Measurements from ENCODE around the gene LRP1B.
"Not testable (repeated sequence)": the region's sequence is repeated elsewhere in the genome, so short reads cannot be mapped to it uniquely, and the experiment has no call there.

LRP1B gene

GRCh38 chr2:140585016-140585415 lies 1545.8 kb downstream of the LRP1B start:
- no peak for DNase-seq (ENCODE audit: low read depth in 2 of 2, low spot score in 1 of 2)

GRCh38 chr2:140584471-140584870 lies 1546.3 kb downstream of the LRP1B start:
- DNase-seq (ENCODE audit: low read depth in 2 of 2, low spot score in 1 of 2), result no peak

DNA sequence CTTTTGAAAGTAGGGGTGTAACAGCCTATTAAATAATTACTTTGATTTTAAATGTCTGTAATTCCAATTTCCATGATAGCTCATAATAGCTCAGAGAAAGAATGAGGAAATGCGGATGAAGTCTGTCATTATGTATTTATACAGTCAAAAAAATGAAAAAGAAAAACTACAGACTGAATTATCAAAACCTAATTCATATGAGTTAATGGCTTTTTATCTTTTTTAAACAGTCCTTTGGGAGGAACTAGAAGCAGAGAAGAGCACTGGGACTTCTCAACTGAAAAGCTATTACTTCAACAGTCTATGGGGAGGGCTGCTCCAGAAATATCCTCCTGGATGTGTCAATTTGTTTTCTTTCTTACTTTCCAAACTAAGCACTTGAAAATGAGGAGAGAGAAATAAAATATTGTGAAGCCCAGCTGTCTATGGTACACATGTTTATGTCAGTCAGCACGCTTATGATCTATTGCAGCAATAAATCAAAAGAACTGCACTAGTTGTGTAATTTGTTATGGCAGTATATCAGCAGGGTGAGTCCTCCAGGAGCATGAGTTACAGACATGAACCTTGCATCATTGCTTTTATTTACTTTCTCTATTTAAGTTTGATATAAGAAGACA lies 1550.2 kb downstream of the LRP1B start:
- no peak for DNase-seq (ENCODE audit: low read depth in 2 of 2, low spot score in 1 of 2)

DNA sequence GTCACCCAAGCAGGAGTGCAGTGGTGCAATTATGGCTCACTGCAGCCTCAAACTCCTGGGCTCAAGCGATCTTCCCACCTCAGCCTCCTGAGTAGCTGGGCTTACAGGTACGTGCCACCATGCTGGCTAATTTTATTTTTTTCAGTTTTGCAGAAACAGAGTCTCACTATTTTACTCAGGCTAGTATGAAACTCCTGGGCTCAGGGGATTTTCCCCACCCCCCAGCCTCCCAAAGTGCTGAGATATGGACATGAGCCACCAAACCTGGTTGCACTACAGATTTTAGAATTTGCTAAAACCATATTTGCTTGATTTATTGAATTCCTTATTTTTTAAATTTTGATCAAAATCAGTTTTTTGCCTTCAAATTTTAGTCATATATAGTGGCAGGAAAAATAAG lies 1553.4 kb downstream of the LRP1B start:
- no peak for DNase-seq (ENCODE audit: low read depth in 2 of 2, low spot score in 1 of 2)

- DNase-seq (ENCODE audit: low read depth in 2 of 2, low spot score in 1 of 2), result no peak
Measured at GRCh38 chr2:140567734-140568133, 1563.1 kb downstream of the LRP1B start.

DNA sequence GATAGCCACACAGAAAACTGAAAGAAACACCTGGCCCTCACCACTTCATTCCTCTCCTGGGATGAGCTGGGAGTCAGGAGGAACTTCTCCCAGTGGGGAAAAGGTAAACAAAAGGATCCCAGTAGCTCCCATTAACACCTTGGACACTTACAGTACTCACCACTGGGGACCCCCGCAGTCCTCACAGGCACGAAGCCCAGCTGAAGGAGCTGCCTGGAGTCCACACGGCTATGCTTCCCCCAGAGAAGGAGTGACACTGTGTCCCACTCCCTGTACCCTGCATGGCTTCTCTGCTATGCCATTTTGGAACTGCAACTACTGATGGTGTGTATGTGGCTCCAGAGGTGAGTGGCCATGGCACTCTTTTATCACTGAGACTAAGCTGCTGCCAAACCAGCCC lies 1565.1 kb downstream of the LRP1B start:
- DNase-seq (ENCODE audit: low read depth in 2 of 2, low spot score in 1 of 2), result no peak

DNA sequence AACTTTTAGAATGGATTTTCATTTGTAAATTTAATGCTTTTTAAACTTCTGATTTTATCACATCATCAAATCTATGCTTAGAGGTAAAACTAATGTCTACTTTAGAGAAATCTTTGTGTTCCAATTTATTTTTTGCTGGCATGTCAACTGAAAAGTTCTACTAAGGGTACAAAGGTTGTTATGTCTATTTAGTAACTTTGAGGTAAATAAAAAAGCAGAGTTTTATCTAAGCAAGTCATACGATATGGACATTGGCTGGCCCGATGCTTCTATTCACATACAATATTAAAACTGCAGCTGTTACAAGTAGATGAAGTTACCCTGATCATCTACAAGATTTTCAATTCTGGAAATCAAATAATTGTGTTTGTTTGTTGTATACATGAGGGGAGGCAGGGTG lies 1575.1 kb downstream of the LRP1B start:
- DNase-seq (ENCODE audit: low read depth in 2 of 2, low spot score in 1 of 2), result no peak

GRCh38 chr2:140552634-140553033 lies 1578.2 kb downstream of the LRP1B start:
- no peak for DNase-seq (ENCODE audit: low read depth in 2 of 2, low spot score in 1 of 2)

DNA sequence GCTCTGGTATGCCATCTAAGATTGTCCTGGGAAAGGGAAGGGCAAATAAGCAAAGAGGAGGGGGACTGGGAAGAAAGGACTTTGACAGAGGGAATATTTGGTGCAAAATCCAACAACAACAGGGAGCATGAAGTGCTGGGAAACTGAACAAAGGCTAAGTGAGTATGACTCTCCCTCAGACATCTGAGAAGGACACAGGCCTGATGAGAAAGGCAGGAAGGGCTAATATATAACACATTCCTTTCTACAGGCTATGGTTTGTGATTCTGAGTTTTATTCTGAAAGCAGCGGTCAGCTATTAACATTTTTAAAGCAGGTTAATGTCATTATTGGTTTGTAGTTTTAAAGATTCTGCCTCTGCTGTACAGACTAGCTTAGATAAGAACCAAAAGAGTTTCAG lies 1579.5 kb downstream of the LRP1B start:
- DNase-seq (ENCODE audit: low read depth in 2 of 2, low spot score in 1 of 2), result no peak

DNA sequence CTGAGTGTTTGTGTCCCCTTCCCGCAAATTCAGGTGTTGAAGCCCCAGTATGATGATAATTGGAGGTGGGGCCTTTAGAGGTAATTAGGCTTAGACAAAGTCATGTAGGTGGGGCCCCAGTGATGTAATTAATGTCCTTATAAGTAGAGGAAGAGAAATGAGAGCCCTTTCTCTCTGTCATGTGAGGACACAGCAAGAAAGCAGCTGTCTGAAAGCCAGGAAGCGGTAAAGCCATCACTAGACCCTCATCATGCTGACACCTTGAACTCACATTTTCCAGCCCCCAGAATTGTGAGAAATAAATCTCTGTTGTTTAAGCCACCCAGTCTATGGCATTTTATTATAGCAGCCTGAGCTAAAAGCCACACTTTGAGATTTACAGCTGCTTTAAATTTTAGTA lies 1580.0 kb downstream of the LRP1B start:
- DNase-seq (ENCODE audit: low read depth in 2 of 2, low spot score in 1 of 2), result no peak

DNA sequence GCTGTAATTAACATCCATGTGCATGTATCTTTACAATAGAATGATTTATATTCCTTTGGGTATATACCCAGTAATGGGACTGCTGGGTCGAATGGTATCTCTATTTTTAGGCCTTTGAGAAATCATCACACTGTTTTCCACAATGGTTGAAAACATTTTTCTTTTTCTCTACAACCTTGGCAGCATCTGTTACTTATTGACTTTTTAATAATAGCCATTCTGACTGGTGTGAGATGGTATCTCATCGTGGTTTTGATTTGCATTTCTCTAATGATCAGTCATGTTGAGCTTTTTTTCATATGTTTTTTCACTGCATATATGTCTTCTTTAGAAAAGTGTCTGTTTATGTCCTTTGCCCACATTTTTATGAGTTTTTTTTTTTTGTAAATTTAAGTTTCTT lies 1586.0 kb downstream of the LRP1B start:
- not testable (repeated sequence) for DNase-seq (ENCODE audit: low read depth in 2 of 2, low spot score in 1 of 2)

DNA sequence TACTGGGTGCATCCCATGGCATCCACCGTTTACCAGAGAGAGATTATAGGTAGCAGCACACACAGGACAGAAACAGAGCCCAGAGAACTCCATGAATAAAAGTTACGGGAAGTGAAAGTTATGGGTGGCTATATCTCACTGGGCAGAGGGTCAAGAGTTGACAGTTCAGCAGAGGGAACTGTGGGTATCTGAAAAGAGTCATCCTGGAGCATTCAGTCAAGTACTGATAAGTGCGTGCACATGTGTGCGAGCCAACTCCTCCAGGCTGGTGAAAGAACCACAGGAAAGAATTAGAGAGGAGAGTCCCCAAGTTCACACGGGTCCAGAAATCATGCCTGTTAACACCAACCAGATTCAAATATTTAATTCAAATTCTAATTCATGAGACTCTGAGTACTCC lies 1588.2 kb downstream of the LRP1B start:
- no peak for DNase-seq (ENCODE audit: low read depth in 2 of 2, low spot score in 1 of 2)

DNA sequence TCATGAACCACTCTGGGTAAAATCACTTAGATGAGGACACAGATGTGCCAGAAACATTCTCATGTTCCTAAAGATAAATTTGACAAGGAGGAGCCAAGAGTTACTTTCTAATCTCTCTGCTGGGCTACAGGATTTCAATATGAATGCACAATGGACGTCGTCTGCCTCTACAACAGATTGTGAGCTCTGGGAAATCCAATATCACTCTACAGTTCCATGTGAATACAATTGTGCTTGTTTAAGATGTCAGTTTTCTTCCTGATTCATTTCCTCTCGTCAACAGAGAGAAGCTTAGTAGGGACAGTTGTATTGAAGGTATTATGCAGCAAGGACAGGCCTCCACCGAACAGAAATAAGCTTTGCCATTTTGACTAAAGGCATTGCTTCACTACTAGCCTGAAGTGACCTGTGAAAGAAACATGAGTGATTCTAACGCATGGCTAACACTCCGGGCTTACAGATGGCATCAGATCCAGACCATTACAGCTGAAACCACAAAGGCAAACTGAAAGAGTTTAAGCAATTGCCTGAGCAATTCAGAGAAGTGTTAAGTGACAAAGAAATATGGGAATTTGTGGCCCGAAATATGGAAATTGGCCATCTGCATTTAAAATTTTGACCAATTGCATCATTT lies 1591.5 kb downstream of the LRP1B start:
- DNase-seq (ENCODE audit: low read depth in 2 of 2, low spot score in 1 of 2), result no peak

DNA sequence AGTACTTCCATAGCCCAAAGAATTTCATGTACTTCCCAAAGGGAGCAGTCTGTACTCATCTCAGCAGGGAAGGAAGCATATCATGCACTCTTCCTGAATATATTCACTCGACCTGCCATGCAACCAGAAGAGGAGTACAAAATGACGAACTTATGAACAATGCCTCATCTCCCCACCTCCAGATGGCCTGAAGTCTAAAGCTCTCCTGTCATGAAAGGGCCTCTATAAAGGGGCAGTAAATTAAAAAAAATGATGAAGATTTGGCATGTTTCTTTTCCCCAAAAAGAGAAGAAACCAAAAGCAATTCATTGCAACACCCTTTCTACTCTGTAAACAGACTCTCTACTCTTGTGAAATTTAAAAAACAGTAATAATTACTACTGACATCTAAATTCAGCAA lies 1601.1 kb downstream of the LRP1B start:
- no peak for DNase-seq (ENCODE audit: low read depth in 2 of 2, low spot score in 1 of 2)

- no peak for DNase-seq (ENCODE audit: low read depth in 2 of 2, low spot score in 1 of 2)
Measured at GRCh38 chr2:140528982-140529381, 1601.8 kb downstream of the LRP1B start.

- no peak for DNase-seq (ENCODE audit: low read depth in 2 of 2, low spot score in 1 of 2)
Measured at GRCh38 chr2:140526575-140526974, 1604.2 kb downstream of the LRP1B start.

DNA sequence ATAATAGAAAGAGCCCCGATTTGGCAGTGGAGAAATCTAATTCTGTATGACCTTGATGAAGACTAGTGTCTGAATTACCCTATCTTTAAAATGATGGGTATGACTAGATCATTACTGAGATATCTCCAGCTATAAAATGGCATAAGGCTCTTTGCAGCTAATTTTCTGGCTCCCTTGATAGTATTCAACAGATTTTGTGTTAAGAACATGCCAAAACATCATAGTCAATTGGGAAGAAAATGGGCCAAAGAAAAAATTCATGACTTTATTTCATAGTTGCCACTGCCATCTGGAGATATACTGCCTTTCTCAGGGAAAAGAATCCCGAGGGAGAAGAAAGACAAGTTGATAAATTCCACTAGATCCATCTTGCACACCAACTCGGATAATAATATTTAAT lies 1618.7 kb downstream of the LRP1B start:
- DNase-seq (ENCODE audit: low read depth in 2 of 2, low spot score in 1 of 2), result no peak

GRCh38 chr2:140509765-140510164 lies 1621.1 kb downstream of the LRP1B start:
- DNase-seq (ENCODE audit: low read depth in 2 of 2, low spot score in 1 of 2), result no peak

GRCh38 chr2:140508756-140509155 lies 1622.1 kb downstream of the LRP1B start:
- no peak for DNase-seq (ENCODE audit: low read depth in 2 of 2, low spot score in 1 of 2)

GRCh38 chr2:140506606-140507005 lies 1624.2 kb downstream of the LRP1B start:
- no peak for DNase-seq (ENCODE audit: low read depth in 2 of 2, low spot score in 1 of 2)

DNA sequence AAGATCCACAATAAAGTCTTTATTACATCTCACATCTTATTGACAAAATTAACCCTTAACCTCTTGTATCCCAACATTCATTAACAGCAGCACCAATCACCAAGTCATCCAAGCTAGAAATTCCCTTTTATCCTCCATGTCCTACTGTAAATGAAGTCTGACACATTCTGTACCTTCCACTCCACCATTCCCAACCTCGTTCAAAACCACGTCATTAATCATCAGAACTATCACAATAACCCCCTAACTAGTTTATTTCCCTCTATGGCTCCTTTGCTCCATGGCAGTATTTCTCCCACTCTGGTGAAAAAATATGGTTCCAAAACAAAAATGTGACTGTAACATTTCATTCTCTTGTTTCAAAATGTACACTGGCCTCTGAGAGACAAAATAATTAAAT lies 1626.2 kb downstream of the LRP1B start:
- no peak for DNase-seq (ENCODE audit: low read depth in 2 of 2, low spot score in 1 of 2)

DNA sequence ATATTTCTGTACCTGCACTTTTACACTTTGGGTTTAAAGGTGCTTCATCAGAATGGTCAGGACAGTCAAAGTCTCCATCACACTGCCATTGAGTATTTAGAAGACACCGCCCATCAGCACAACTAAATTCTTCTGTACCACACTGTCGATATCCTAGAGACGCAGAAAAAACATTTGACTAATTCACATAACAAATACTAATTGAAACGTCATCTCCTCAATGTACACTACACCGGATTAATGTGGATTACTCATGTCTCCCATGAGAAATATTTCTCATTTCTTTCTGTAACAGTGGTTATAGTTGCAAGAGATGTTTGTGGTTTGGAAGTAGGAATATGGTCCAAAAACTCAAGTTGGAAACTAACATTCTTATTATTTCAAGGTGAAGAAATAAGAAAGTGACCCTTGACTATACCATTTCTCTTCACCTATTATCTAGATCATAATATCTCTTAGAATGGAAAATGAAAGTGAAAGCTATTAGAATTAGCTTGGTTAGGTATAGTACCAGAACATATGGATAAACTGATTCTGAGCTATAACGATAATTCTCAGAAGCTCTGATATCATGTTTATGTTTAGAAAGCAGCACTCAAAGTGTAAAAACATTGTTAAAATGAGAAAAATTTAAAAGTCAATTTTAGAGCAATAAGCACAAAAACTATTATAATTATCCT lies 1627.7 kb downstream of the LRP1B start:
- no peak for DNase-seq (ENCODE audit: low read depth in 2 of 2, low spot score in 1 of 2)

- no peak for DNase-seq (ENCODE audit: low read depth in 2 of 2, low spot score in 1 of 2)
Measured at GRCh38 chr2:140498360-140498759, 1632.5 kb downstream of the LRP1B start.

Data from stimulated activated CD8-positive, alpha-beta memory T cell treated with anti-CD3 and anti-CD28 coated beads, Interleukin-4, amount 100 ng/mL, for 1 hour (primary cell).